Type B pancreatic cell (in vitro differentiated cells): Measurements from ENCODE around the gene MYBBP1A. TPM values are rescaled to one million over a fixed set of nuclear protein-coding genes. Genes with fewer than 3 reads are reported as not detected.

ENCODE experiments used
- DNase-seq: peaks from one replicate; pipeline ENCODE4 v3.0.0; 2021; ENCODE audit warnings: mixed read lengths; ENCODE audit not compliant: unreplicated experiment; ENCODE audit errors: extremely low spot score
- H3K27ac Mint-ChIP-seq: 2 replicates; pipeline ENCODE4 v1.8.0; 2021; ENCODE audit warnings: mild to moderate bottlenecking, mixed read lengths
- H3K27me3 Mint-ChIP-seq: 2 replicates; pipeline ENCODE4 v1.8.0; 2021; ENCODE audit warnings: mixed read lengths
- H3K36me3 Mint-ChIP-seq: 2 replicates; pipeline ENCODE4 v1.8.0; 2021; ENCODE audit warnings: mixed read lengths
- H3K4me1 Mint-ChIP-seq: one replicate; pipeline ENCODE4 v1.8.0; 2021; ENCODE audit warnings: mixed read lengths; ENCODE audit not compliant: unreplicated experiment
- H3K4me3 Mint-ChIP-seq: 2 replicates; pipeline ENCODE4 v1.8.0; 2021; ENCODE audit warnings: mild to moderate bottlenecking, mixed read lengths
- H3K9me3 Mint-ChIP-seq: 2 replicates; pipeline ENCODE4 v1.8.0; 2021; ENCODE audit warnings: mixed read lengths
- CTCF ChIP-seq: fragments of 200-600 bp; sonication (generic); conservative IDR thresholded peaks from 2 replicates; pipeline ENCODE4 v1.5.0; 2021; ENCODE audit warnings: antibody characterized with exemption, mild to moderate bottlenecking
- total RNA-seq: library from RNA; stranded (reverse); gene quantifications from 2 replicates; pipeline ENCODE4 v1.2.1, GENCODE V29; 2021; ENCODE audit warnings: low replicate concordance

MYBBP1A gene
- total RNA-seq, 1 donor from 2014 or later: 66.0 TPM

GRCh38 chr17:4512156-4513112, 42.8 kb downstream of the MYBBP1A start:
- Mint-ChIP-seq H3K4me3 (peak overlapping the region; percentile 56), H3K27ac (peak overlapping the region; percentile 98), H3K4me1 (peaks cover 12% of the 10 kb centered on the region), H3K36me3 (no peaks in the 10 kb centered on the region), H3K27me3 (no peaks in the 10 kb centered on the region), H3K9me3 (no peaks in the 10 kb centered on the region)
- DNase-seq: no peak
- TF ChIP-seq CTCF: no peak

- TF ChIP-seq CTCF: no peak
- Mint-ChIP-seq H3K4me3 (no peak overlapping the region), H3K27me3 (no peaks in the 10 kb centered on the region), H3K36me3 (no peaks in the 10 kb centered on the region), H3K27ac (peak overlapping the region; percentile 53), H3K9me3 (no peaks in the 10 kb centered on the region), H3K4me1 (peaks cover 12% of the 10 kb centered on the region)
- DNase-seq: no peak
Observed at GRCh38 chr17:4511199-4511932, 43.8 kb downstream of the MYBBP1A start.

- no peak for DNase-seq
- TF ChIP-seq CTCF: no peak
- Mint-ChIP-seq H3K27ac (peak overlapping the region; percentile 17), H3K9me3 (no peaks in the 10 kb centered on the region), H3K4me3 (no peak overlapping the region), H3K36me3 (no peaks in the 10 kb centered on the region), H3K4me1 (peaks cover 12% of the 10 kb centered on the region), H3K27me3 (no peaks in the 10 kb centered on the region)
Observed at GRCh38 chr17:4510618-4510941, 44.6 kb downstream of the MYBBP1A start.

- Mint-ChIP-seq H3K27ac (peak overlapping the region; percentile 61), H3K9me3 (no peaks in the 10 kb centered on the region), H3K4me3 (no peak overlapping the region), H3K4me1 (peaks cover 12% of the 10 kb centered on the region), H3K27me3 (peaks cover 1% of the 10 kb centered on the region), H3K36me3 (no peaks in the 10 kb centered on the region)
- TF ChIP-seq CTCF: no peak
- no peak for DNase-seq
Observed at GRCh38 chr17:4509923-4510617, 45.1 kb downstream of the MYBBP1A start.

GRCh38 chr17:4509401-4509800, 45.8 kb downstream of the MYBBP1A start:
- no peak for DNase-seq
- H3K4me3 Mint-ChIP-seq: no peak overlapping the region
- peaks cover 6% of the 10 kb centered on the region for H3K27me3 Mint-ChIP-seq
- peaks cover 12% of the 10 kb centered on the region for H3K4me1 Mint-ChIP-seq
- H3K27ac Mint-ChIP-seq: peak overlapping the region; percentile 61
- no peak for TF ChIP-seq CTCF
- H3K36me3 Mint-ChIP-seq: no peaks in the 10 kb centered on the region
- no peaks in the 10 kb centered on the region for H3K9me3 Mint-ChIP-seq
